KG1 (cell line): Measurements from ENCODE around the gene TEX26.

Experiments used
- DNase-seq: peaks from one replicate; lab custom pipeline; 2025; lab: John Stamatoyannopoulos, UW

The TEX26 gene

DNA sequence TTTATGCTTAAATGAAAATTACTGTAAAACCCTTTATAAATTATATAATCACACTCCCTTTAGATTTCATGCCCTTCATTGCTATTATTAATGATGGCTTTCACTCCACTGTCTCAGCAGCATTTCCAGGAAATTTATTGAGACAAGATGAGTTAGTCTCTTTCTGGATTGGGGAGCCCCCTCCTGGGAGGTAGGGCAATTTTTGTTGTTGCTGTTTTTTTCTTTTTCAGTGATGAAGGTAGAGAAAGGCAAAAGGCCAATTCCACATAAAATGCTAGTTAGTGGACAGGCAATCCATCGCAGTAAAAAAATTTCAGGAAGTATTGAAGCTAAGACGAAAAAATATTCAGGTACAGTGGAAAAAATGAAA lies 80.2 kb downstream of the TEX26 start:
- no peak for DNase-seq

DNA sequence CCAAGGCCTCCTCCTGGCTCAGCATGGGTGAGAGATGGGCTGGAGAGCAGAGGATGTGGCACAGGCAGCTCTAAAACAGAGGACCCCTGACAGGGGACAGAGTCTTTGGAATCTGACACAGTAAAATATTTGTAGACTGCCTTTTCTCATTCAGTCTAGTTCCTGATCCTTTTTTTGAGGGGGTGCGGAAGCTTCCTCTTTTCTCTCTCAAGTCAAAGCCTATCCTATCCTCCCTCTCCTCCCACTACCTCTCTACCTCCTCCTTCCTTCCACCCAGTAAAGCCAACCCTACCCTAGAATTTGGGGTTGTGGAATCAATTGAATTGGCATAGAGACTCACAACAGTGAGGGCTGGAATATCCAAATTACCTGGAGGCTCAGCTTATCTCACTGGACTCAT lies 82.0 kb downstream of the TEX26 start:
- no peak for DNase-seq

DNA sequence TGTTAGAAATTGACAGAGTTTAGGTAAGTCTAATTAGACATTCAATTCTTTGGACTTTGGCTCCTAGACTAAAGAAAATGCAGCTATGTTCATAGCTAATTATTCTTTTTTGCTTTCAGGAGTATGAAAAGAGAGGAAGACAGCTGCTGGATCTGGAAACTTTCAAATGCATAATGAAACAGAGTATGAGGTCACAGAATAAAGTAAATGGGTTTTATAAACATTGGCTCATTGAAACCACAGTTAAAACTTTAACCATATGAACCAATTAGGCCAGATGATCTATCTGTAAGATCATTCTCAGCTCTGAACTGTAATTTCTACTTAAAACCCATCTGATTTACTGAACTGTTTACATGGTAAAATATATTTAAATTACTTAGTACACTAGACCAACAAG lies 82.7 kb downstream of the TEX26 start:
- DNase-seq: no peak

DNA sequence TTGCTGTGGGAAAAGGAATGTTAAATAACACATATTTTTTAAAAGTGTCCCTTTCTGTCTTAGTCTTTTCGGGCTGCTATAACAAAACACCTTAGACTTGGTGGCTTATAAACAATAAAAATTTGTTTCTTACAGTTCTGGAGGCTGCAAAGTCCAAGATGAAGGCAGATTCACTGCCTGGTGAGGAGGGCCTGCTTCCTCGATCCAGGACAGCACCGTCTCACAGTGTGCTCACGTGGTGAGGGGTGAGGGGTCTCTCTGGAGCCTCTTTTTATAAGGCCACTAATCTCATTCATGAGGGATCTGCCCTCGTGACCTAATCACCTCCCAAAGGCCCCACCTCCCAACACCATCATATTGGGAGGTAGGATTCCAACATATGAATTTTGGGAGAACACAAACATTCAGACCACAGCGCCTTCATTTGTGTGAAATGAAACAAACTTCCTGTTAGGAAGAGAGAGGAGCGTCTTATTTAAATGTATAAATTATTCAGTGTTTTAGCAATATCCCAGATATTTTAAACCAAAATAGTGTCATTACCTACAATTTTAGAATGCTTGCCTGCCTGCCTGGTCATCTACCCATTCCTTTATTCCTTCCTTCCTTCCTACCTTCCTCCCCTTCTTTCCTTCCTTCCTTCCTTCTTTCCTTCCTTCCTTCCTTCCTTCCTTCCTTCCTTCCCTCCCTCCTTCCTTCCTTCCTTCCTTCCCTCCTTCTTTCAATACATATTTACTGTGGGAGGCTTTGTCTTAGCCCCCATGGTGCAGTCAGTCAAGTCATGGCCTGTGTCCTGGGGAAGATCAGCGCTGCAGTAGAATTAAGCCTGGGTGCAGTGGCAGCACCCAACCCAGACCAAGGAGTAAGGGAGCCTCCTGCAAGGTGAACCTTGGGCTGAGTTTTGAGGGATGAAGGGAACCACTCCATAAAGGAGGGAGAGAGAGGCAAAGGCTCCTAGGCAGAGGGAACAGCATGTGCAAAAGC lies 84.2 kb downstream of the TEX26 start:
- no peak for DNase-seq

DNA sequence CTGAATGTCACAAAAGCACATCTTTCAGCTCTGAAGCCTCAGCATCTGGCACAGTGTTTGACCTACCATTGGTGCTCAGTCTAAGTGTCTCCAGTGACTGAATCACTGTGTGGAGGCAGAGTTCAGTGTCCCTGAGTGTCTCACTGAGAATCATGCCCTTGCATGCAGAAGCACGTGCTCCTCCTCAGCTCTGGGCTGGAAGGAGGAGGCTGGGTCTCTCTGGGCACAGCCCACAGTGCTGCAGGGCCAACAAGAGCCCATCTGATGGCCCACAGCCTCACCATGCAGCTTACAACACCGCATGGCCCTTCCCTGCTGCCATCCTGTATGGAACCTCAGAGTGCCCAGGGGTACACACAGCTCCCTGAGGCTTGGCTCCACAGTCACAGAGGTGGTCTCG lies 86.1 kb downstream of the TEX26 start:
- no peak for DNase-seq

DNA sequence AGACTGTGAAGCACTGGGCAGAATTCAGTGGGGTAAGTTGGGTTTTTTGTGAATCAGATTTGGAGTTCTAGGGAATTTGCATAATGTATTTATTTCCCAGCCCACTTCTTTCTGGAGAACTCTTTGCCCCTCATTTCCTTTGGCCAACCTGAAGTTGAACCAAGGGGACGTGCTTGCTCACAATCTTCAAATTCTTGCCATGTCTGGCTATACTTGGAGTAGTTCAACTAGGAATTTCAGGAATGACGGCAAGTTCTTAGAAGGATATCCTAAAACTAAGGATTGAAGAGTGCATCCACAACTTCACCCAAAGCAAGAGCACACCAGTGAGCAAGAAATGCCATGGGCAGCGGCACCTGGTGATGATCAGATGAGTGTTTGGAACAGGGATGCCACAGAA lies 88.5 kb downstream of the TEX26 start:
- no peak for DNase-seq

DNA sequence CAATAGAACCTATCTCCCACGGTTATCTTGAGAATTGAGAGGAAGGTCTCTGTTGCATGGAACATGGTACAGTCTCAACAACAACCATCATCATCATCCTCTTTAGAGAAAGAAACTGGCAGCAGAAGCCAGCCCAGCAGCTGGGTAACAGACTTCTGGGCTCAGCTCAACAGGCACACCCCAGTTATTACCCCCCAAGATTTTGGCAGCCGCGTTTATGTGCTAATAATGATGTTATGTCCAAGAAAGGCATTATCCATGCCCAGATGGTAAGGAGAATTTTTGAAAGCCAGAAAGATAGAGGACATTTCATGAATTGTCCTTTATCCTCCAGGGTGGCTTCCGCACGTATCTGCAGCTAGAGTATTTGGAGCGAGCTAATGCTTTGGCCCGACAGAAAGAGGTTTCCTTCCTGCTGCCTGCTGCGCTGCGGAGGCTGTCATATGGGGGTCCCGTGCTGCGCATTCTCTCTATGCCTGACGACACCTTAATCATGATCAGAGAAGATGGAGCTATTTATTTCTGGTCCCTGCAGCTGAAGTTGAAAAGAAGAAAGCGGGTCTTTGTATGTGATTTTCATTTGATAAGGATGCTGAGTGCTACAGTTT lies 89.9 kb downstream of the TEX26 start:
- no peak for DNase-seq

DNA sequence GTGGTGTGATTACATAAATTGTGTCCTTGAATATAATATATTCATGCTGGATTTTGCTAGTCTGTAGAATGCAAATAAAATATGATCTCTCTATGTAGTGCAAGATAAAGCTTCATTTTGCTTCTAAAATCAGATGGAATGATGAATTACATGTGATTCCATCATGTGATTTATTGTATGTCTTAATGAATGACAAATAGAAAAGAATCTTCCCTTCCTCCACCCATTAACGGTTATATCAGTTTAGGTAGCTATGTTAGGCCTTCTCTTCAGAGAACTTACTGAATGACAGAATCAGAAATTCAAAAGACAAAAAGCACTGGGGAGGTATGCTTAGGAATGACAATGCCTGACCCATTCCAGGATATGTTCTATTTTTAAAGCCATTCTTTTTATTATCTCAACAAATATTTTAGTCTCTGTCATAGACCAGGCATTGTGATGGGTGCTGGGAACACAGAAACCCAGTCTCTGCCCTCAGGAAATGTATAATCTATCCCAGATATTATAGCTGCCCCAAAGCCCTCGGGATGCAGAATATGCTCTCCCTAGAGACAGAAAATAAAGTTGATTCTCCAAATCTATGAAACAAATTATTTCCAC lies 90.6 kb downstream of the TEX26 start:
- DNase-seq: no peak
